Dermis blood vessel endothelial cell (primary cell): ENCODE results near the gene JAZF1. TPM values are rescaled to one million over a fixed set of nuclear protein-coding genes. Genes with fewer than 3 reads are reported as not detected.
A peak's percentile ranks its signal among the peaks of the same experiment; 100 is the strongest.

Experiments used
- DNase-seq: peaks from one replicate; pipeline ENCODE4 v3.0.0; 2010
- total RNA-seq: library from RNA; depleted of rRNA; stranded (reverse); fragments of >200 nt; gene quantifications from 2 replicates; pipeline ENCODE4 v1.2.3, GENCODE V29; 2014

Gene JAZF1
- total RNA-seq, 1 donor from 2014 or later: 3.6 TPM

- DNase-seq: no peak
Measured at GRCh38 chr7:28133872-28134271, 46.7 kb downstream of the JAZF1 start.

GRCh38 chr7:28132959-28133870 lies 47.4 kb downstream of the JAZF1 start:
- no peak for DNase-seq

DNA sequence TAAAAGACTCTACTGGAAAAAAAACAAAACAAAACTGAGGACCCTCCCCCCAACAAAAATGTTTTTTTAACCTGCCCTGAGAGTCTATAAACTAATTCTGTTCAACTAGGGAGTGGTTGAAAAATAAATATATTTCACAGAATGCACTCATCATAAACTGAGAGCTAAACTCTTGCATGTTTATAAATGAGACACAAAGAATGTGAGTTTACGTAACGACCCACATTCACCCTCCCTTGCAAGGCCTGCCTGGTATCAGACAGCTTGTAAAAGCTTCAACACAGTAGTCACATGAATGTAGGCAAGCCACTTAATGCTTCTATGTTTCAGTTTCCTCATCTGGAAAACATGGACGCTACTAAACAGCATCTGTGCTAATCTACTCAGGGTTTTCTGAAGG lies 50.3 kb downstream of the JAZF1 start:
- no peak for DNase-seq

DNA sequence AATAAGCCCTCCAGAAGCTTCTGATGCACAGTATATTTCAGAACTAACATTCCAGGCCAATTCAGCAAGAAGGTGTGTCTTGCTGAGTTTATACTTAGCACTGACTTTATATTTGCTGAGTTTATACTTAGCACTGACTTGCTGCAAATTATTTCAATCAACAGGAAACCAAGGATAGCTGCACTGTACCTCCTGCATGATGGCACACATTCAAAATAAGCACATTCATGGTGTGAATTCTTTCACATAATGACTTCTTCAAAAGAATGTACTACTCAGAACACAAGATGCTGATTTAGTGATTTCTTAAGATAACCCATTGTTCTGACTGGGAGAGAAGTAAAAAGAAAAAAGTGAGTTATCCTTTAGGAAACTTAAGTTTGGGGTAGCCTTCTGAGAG lies 52.0 kb downstream of the JAZF1 start:
- peak; percentile 63 for DNase-seq

GRCh38 chr7:28126410-28127041 lies 54.1 kb downstream of the JAZF1 start:
- no peak for DNase-seq

GRCh38 chr7:28125431-28126409 lies 54.9 kb downstream of the JAZF1 start:
- no peak for DNase-seq

DNA sequence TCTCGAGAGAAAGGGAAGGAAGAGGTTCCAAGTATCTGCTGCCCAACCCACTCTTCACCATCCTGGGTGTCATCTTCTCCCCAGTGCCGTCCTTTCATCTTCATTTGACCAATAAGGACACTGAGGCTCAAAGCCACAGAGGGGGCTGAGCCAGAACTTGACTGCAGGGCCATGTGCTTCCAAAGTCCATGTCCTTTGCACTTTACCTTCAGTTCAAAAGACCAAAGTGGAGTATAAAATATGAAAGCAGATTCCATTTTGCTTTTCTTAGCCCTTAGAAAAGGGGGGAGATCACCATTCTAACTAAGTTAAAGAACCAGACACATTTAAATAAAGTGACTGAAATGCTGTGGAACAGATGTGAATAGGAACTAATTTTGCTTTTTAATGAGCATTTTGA lies 56.2 kb downstream of the JAZF1 start:
- no peak for DNase-seq

DNA sequence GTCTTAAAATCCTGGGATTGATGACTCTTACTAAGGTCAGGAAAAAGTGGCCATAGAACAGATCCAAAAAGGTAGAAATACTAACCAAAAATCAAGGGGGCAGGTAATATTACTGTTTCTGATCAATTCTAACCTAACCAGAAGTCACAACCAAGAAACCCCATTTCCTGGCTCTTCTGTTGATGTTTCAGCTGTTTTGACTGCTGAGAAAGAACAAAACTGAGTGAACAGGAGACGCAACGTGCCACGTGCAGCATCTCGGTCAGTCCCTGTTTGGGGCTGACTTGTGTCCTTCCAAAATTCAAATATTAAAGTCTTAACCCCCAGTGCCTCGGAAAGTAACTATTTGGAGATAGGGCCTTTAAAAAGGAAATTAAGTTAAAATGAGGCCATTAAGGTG lies 56.8 kb downstream of the JAZF1 start:
- DNase-seq: no peak

DNA sequence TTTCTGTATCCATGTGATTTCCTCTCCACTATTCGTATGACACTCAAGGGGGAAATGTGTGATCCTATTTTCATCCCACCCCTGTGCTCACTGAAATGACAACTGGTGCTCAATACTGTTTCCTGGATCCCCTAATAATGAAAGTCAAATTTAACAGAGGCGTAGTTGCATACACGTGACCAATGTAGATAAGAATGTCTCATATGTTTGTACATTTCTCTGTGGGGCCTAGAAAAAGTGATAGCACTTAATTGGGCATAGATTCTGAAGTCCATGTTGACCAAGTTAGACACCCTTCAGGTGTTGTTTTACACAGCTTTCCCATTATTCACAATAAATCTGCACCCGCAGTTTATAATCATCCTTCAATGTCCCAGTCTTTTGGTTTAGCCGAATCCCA lies 59.1 kb downstream of the JAZF1 start:
- no peak for DNase-seq

DNA sequence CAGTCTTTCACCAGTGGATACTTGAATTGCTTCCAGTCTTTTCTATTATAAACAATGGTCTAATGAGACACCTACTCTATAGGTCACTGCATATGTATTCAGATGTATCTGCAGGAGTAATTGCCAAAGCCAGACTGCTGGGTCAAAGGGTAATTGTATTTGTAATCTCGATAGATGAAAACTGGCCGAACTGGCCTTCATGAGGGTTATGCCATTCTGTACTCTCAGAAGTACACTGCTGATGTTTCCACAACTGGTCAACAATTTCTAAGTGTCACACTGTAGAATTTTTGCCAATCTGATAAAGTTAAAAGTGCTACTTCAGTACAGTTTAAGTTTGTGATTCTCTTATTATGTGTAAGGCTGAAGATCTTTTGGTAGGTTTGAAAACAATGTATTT lies 64.6 kb downstream of the JAZF1 start:
- DNase-seq: no peak

DNA sequence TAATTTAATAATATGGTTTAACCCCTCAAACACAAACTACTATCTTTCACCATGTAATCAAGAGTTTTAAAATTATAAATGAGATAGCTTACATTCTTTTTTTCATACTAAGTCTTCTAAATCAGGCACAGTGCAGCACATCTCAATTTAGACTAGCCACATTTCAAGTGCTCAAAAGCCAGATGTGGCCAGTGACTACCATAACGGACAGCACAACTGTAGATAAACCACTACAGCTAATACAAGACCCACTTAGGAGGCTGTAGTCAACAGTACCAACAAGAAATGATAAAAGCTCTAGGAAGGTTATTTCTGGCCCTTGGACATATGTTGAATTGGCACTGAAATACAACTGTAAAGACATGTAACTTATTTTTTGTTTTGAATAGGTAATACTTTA lies 65.3 kb downstream of the JAZF1 start:
- no peak for DNase-seq

- DNase-seq: no peak
Measured at GRCh38 chr7:28114056-28114455, 66.5 kb downstream of the JAZF1 start.

- no peak for DNase-seq
Measured at GRCh38 chr7:28112883-28113540, 67.6 kb downstream of the JAZF1 start.

GRCh38 chr7:28112467-28112866 lies 68.1 kb downstream of the JAZF1 start:
- DNase-seq: no peak

- DNase-seq: no peak
Measured at GRCh38 chr7:28112012-28112411, 68.6 kb downstream of the JAZF1 start.

DNA sequence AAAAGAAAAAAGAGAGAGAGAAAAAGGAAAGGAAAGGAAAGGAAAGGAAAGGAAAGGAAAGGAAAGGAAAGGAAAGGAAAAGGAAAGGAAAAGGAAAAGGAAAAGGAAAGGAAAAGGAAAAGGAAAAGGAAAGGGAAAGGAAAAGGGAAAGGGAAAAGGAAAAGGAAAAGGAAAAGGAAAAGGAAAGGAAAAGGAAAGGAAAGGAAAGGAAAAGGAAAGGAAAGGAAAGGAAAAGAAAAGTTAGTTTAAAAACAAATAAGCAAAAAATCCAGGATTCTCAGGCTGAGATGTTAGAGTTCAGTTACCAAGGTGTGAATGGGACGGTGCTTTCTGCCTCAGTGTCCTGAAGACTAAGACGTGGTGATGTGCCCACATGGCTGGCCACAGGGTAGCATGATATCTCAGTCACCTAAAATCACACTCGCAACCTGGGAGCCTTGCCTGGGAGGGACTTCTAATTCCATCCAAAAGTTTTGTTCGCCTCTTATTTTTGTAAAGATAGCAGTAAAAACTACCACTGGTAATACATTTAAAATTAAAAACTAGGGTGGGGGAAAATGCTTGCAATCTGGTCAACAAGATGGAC lies 70.1 kb downstream of the JAZF1 start:
- DNase-seq: no peak

DNA sequence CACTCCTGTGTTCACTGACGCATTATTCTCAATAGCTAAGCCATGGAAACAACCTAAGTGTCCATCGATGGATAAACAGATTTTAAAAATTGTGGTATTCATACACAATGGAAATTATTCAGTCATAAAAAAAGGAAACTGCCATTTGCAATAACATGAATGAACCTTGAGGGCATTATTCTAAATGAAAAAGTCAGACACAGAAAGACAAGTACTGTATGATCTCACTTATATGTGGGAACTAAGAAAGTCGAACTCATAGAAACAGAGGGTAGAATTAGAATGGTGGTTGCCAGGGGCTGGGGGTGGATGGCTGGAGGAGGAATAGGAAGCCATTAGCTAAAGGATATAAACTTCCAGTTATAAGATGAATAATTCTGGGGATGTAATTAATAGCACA lies 71.8 kb downstream of the JAZF1 start:
- no peak for DNase-seq

DNA sequence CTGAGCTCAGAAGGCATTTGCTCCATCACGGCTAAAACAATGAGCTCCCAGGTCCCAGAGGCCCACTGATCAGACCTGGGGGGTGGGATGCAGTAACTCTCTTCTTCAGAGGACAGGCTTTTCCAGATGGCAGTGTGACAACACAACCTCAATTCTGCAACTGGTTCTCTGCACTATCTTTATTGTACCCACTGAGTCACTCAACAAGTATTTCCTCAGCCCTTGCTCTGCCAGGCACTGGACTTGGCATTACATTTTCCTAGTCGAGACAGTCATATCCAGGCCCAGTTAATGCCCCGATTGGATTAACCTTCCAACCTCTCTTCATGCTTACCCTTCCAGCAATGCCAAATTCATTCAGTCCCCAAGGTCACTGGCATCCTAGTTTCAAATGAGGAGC lies 72.6 kb downstream of the JAZF1 start:
- DNase-seq: peak; percentile 44

DNA sequence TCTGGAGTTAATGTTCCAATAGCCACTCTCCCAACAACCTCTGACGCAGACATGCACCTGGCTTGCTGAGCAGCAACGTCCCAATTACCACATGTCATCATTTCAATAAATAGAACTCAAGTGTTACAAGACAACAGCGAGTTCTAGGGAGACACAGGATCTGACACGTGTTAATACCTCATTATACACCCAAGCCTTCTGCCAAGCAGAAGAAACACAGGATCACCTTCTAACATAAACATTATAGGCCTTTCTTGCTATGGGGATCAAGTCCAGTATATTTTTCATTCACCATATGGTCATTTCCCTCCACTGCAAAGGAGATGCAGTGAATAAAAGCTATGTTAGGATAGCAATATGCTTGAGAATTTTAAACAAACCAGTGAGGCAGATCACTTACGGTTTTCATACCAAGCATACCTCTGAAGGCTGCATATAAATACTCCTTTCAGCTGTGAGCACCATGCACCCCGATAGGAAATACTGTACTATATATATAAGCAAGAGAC lies 74.2 kb downstream of the JAZF1 start:
- no peak for DNase-seq

DNA sequence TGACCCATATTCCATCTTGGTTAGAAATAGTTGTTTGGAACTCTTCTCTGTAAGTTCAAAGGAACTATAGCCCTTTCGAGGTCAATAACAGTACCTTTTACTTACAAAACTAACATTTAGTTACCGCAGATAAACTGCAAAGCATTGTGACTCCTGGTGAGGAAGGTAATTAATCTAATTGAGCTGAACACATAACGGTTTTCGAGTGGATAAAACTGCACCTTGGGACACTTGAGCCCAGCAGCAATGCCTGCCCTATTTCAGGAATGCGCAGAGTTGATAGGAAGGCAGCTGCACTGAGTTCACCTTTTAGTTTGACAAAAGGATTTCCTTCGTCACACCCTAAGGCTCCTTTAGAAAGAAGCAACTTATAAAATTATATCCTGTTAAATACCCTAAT lies 75.4 kb downstream of the JAZF1 start:
- DNase-seq: no peak

DNA sequence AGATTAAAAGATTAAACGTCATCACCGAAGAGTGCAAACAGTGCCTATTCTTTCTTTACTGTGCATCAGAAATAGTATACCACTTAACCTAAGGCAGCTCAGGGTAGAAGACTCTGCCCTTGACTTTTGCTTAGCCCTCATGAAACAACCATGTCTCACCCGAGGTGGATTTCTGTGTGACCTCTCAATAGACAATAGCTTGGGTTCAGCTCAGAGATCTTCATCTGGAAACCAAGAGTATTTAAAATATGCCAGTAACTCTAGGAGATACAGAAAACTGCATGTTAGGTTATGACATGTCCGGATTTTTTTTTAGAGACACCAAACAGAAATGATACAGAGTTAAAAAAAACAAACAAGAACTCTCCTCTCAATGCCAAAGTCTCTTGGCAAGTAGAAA lies 75.8 kb downstream of the JAZF1 start:
- no peak for DNase-seq

DNA sequence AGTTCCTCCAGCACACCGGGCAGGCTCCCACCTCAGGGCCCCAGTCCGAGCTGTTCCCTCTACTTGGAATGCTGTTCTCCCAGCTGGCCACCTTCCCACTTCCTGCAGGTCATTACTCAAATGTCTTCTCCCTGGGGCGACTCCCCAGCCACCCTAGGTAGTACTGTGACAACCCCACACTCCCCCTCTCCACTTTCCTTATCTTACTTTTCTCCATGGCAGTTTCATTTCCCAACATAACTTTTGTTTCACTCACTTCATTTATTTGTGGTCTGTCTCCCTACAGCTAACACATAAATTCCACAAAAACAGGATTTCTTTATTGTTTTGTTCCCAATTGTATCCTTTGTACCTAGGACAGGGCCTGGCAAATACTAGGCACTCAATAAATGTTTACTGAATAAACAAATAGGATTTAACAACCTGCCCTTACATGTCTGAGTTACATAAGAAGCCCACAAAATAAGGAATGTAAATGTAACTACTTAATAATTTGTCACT lies 76.5 kb downstream of the JAZF1 start:
- no peak for DNase-seq
